ENCODE results near the gene MPND.

Gene MPND

DNA sequence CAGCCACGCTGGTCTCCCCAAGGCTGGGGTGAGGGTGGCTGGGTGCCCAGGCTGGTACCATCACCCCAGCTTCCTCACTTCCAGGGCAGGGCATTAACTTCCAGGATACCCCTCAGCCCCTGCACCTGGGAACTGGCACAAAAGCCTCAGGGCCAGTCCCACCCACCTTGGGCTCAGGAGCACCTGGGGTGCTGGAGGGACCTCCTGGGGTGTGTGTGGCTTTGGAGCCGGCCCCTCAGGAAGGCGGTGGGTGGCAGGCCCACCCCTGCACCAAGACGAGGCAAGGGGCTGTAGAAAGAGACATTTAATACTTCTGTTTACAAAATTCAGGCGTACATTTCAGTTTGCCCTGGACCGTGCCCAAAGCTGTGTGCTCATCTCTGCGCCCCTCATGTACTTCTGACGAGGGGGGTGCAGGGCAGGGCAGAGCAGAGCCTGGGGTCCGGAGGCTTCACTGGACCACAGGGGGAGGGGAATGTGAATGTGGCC, 16.8 kb downstream of the MPND start:
- no peak for TF ChIP-seq ZFX (IDR thresholded peaks at IDR 0.05)
- H3K27ac ChIP-seq, result no peak overlapping the region

GRCh38 chr19:4360641-4361151, 17.3 kb downstream of the MPND start:
- no peak for TF ChIP-seq ZFX (IDR thresholded peaks at IDR 0.05)
- TF ChIP-seq CTCF (conservative IDR thresholded peaks at IDR 0.05), result no peak
- no peak overlapping the region for H3K27ac ChIP-seq

GRCh38 chr19:4361152-4362046, 18.0 kb downstream of the MPND start:
- H3K27ac ChIP-seq, result no peak overlapping the region
- TF ChIP-seq CTCF (conservative IDR thresholded peaks at IDR 0.05), result no peak
- no peak for TF ChIP-seq ZFX (IDR thresholded peaks at IDR 0.05)

DNA sequence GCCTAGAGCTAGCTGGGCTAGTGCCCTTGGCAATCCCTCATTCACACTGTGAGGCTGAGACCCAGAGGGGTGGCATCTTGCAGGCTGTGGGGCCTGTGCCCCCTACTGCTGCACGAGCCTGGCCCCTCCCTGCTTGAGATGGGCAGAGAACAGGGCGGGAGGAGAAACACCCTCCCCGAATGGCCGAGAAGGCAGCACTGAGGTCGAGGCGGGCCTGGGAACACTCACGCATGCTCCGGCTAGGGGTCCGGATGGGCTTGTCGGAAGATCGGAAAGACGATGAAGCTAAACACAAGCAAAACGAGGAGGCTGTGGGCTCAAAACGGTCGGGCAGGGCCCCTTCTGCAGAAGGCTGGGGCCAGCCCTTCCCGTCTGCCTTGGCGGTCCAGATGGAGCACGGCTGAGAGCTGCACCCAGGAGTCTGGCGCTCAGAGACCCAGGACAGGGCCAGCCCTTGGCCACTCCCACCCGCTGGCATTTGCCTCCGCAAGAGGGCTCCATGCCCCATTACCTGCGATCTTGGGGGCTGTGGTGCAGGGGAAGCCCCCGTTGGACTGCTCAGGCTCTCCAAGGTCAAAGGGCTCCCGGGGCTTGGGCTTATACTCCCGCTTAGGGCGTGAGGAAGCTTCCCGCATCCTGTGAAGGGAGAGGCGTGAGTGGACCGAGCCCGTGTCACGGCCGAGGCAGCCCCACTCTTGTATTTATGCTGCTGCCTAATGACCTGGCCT, 18.9 kb downstream of the MPND start:
- TF ChIP-seq CTCF (conservative IDR thresholded peaks at IDR 0.05), result no peak
- no peak for TF ChIP-seq ZFX (IDR thresholded peaks at IDR 0.05)
- no peak overlapping the region for H3K27ac ChIP-seq

- no peak overlapping the region for H3K27ac ChIP-seq
- TF ChIP-seq ZFX (IDR thresholded peaks at IDR 0.05), result no peak
- TF ChIP-seq CTCF (conservative IDR thresholded peaks at IDR 0.05), result no peak; the same call in 1 of the 2 replicates
Measured at GRCh38 chr19:4362831-4363545, 19.6 kb downstream of the MPND start.

DNA sequence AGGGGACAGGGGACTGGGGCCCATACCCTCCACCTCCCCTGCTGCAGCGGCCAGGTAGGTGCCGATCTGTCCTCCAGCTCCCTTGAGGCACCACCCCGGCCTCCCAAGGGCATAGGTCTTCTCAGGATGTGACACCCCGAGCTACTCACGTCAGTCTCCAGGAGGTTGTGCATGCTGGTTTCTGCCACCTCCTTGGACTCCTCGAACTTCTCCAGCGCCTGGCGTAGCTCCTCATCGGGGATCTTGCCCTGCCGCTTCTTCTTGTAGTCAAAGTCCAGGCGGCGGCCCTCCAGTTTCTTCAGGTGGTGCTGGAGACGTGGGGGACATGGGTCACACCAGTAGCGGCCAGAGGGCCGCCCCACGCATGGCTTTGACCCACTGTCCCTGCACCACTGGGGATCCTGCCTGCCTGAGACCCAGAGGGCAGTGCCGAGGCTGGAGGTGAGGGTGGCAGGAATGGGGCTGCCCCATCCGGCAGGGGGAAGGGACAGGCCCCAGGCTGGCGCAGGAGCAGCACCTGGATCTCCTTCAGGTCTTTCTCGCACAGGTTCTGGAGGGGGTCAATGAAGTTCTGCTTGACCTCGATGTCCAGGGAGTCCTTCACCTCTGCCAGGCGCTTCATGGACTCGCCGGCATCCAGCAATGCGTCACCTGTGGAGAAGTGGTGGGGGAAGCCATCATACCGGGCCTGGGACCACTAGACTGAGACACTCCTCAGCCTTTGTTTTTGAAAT, 20.4 kb downstream of the MPND start:
- H3K27ac ChIP-seq, result no peak overlapping the region
- no peak for TF ChIP-seq ZFX (IDR thresholded peaks at IDR 0.05)
- TF ChIP-seq CTCF (conservative IDR thresholded peaks at IDR 0.05), result no peak

- no peak for TF ChIP-seq CTCF (conservative IDR thresholded peaks at IDR 0.05)
- H3K27ac ChIP-seq, result no peak overlapping the region
Measured at GRCh38 chr19:4365341-4365740, 22.0 kb downstream of the MPND start.
